Liver (tissue), 9 donors: ENCODE results near the gene NOS1AP. TPM values are rescaled to one million over a fixed set of nuclear protein-coding genes. Genes with fewer than 3 reads are reported as not detected.

ENCODE experiments used
- DNase-seq: peaks from one replicate; pipeline ENCODE4 v3.0.0-alpha.2; 2017; ENCODE audit warnings: low spot score
- H3K27ac ChIP-seq, 2 donors: one replicate each; pipeline ENCODE4 v1.7.0; 2013; ENCODE audit warnings: inconsistent platforms in 2 of 2, low read length in 2 of 2, control low read depth in 1 of 2, low read depth in 1 of 2, mild to moderate bottlenecking in 1 of 2
- H3K27me3 ChIP-seq, 4 donors: one replicate each; pipeline versions ENCODE4 v1.6.1 to v1.7.0; 2013; ENCODE audit warnings: low read length in 3 of 4, inconsistent platforms in 1 of 4, mild to moderate bottlenecking in 1 of 4, moderate library complexity in 1 of 4; ENCODE audit not compliant: control insufficient read depth in 4 of 4, insufficient read depth in 4 of 4
- H3K36me3 ChIP-seq, 4 donors: one replicate each; pipeline versions ENCODE4 v1.6.1 to v1.7.0; 2013; ENCODE audit warnings: low read length in 3 of 4, mild to moderate bottlenecking in 3 of 4, low read depth in 1 of 4, moderate library complexity in 1 of 4; ENCODE audit not compliant: control insufficient read depth in 4 of 4, insufficient read depth in 3 of 4
- H3K4me1 ChIP-seq, 4 donors: one replicate each; pipeline versions ENCODE4 v1.6.1 to v1.7.0; 2013; ENCODE audit warnings: low read length in 3 of 4, mild to moderate bottlenecking in 3 of 4, moderate library complexity in 1 of 4; ENCODE audit not compliant: control insufficient read depth in 4 of 4, insufficient read depth in 4 of 4
- H3K4me3 ChIP-seq, 3 donors: one replicate each; pipeline versions ENCODE4 v1.6.1 to v1.7.0; 2013; ENCODE audit warnings: low read length in 3 of 3, control low read depth in 1 of 3, low read depth in 1 of 3, mild to moderate bottlenecking in 1 of 3
- H3K9ac ChIP-seq, 2 donors: one replicate each; pipeline ENCODE4 v1.7.0; 2013; ENCODE audit warnings: low read length in 2 of 2, mild to moderate bottlenecking in 2 of 2, moderate library complexity in 2 of 2, control low read depth in 1 of 2, low read depth in 1 of 2
- H3K9me3 ChIP-seq, 4 donors: one replicate each; pipeline versions ENCODE4 v1.6.1 to v1.7.0; 2013; ENCODE audit warnings: low read length in 3 of 4; ENCODE audit not compliant: control insufficient read depth in 4 of 4
- EGR1 ChIP-seq, 2 donors: IDR thresholded peaks; 2 replicates each; pipeline ENCODE4 v1.6.1; 2016 to 2018; ENCODE audit warnings: antibody characterized with exemption in 2 of 2, low read depth in 2 of 2
- FOXA1 ChIP-seq: IDR thresholded peaks from 2 replicates; pipeline ENCODE4 v1.6.1; 2016; ENCODE audit warnings: antibody characterized with exemption
- HNF4A ChIP-seq, 2 donors: conservative IDR thresholded peaks; 2 replicates each; pipeline ENCODE4 v1.6.1; 2016; ENCODE audit warnings: antibody characterized with exemption in 2 of 2, mild to moderate bottlenecking in 2 of 2
- HNF4G ChIP-seq: IDR thresholded peaks from 2 replicates; pipeline ENCODE4 v1.6.1; 2016; ENCODE audit warnings: antibody characterized with exemption
- JUND ChIP-seq, 2 donors: IDR thresholded peaks; 2 replicates each; pipeline ENCODE4 v1.6.1; 2016; ENCODE audit warnings: antibody characterized with exemption in 2 of 2
- NR2F2 ChIP-seq: IDR thresholded peaks from 2 replicates; pipeline ENCODE4 v1.6.1; 2016; ENCODE audit warnings: antibody characterized with exemption
- RAD21 ChIP-seq, 2 donors: IDR thresholded peaks; 2 replicates each; pipeline ENCODE4 v1.6.1; 2016; ENCODE audit warnings: antibody characterized with exemption in 2 of 2, mild to moderate bottlenecking in 2 of 2
- RXRA ChIP-seq, 2 donors: IDR thresholded peaks; 2 replicates each; pipeline ENCODE4 v1.6.1; 2017 to 2018; ENCODE audit warnings: antibody characterized with exemption in 2 of 2, mild to moderate bottlenecking in 1 of 2
- SP1 ChIP-seq: IDR thresholded peaks from 2 replicates; pipeline ENCODE4 v1.6.1; 2018; ENCODE audit warnings: antibody characterized with exemption, mild to moderate bottlenecking
- TAF1 ChIP-seq: conservative IDR thresholded peaks from 2 replicates; pipeline ENCODE4 v1.6.1; 2016; ENCODE audit warnings: antibody characterized with exemption, mild to moderate bottlenecking
- YY1 ChIP-seq: IDR thresholded peaks from 2 replicates; pipeline ENCODE4 v1.6.1; 2016; ENCODE audit warnings: antibody characterized with exemption, mild to moderate bottlenecking
- WGBS: extraction: QIAGEN DNeasy Blood & Tissue Kit; methylation state at CpG from one replicate; pipeline ENCODE4 v1.1.7; 2013; 5-methylcytosine and 5-hydroxymethylcytosine counted together
- polyA plus RNA-seq, 2 donors: library from polyadenylated mRNA; stranded (reverse) in 1 of 2; unstranded in 1 of 2; fragments of 200-250 nt in 1 of 2; fragments of >200 nt in 1 of 2; fragmentation: Nextera tagmentation in 1 of 2; extraction: Ambion mirVana in 1 of 2; gene quantifications; one replicate each; pipeline versions ENCODE4 v1.2.1 to v1.2.3, GENCODE V29; 2013 to 2015
- total RNA-seq, 2 donors: library from RNA; depleted of rRNA; stranded (reverse); fragments of >200 nt; gene quantifications; one replicate each; pipeline ENCODE4 v1.2.3, GENCODE V29; 2014
- TF ChIP-seq, protein P1 (sequence below): fragments of 150-350 bp; IDR thresholded peaks from 2 replicates; pipeline ENCODE4 v1.5.1; 2017; ENCODE audit warnings: improper control_type of control experiment, low read depth, low read length; ENCODE audit not compliant: missing input control
- TF ChIP-seq, protein P2 (sequence below): IDR thresholded peaks from 2 replicates; pipeline ENCODE4 v1.6.1; 2016; ENCODE audit warnings: antibody characterized with exemption
- TF ChIP-seq, protein P3 (sequence below): IDR thresholded peaks from 2 replicates; pipeline ENCODE4 v1.6.1; 2016; ENCODE audit warnings: antibody characterized with exemption
- TF ChIP-seq, protein P4 (sequence below): IDR thresholded peaks from 2 replicates; pipeline ENCODE4 v1.6.1; 2016; ENCODE audit warnings: antibody characterized with exemption
- donor health status: healthy.
- donor health status: healthy.
- donor health status: healthy.
- donor health status: healthy.
- donor health status: healthy.

NOS1AP gene
- total and polyA plus RNA-seq, 4 donors = 1.4 to 13.0 (median 4.5) TPM

DNA sequence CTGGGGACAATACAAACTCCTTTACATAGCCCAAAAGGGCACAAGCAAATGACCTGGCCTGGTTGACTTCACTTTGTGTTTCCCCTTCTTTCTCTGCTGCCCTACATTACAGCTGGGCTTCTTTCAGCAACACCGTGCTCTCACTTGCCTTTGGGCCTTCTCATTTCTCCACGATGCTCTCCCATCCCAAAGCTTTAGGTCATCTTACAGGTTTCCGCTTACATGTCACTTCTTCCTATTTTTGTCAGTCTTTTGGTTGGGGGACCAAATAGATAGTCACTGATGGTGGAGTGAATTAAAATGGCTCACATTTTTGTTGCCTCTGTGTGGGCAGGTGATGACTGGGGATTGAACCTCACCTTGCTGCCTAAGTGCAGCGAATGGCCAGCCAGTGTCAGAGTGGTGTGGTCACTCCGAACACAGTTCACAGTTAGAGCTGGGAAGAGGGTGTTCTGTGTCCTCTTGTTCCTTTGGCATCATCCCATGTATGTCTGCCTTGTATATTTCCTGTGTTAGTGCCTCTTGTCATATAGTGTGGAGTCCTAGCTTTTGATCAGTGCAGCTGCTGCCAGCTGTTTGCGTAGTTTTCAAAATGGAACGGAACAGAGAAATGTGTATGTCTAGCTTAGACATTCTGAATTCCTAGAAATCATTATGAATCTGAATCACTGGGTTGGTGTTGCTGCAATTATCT is 134.8 kb downstream of the NOS1AP start:
- H3K4me1 ChIP-seq = peaks cover 18 to 49% (median 41%) of the 10 kb centered on the region in 4 donors
- WGBS = 56% methylated on average over 7 of the region's 7 CpGs
- DNase-seq = no peak

DNA sequence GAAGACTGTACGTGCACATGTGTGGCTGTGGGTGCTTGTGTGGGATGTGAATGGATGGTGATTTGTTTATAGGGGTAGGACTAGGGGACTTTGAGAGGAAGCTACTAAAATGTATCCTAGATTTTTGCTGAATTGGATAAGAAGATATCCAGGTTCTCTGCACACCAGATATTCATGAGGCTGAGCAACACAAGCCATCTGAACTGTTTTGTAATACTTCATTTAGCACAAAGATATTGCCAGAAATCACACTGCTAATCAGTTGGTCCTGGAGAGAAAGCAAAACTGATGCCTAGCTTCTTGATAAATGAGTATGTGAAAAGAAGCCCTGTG is 135.3 kb downstream of the NOS1AP start:
- no peaks in the 10 kb centered on the region for H3K27me3 ChIP-seq
- H3K4me1 ChIP-seq = peaks cover 18 to 49% (median 41%) of the 10 kb centered on the region in 4 donors
- no peak overlapping the region for H3K4me3 ChIP-seq
- 72% methylated on average over 1 of the region's 1 CpG for WGBS
- H3K9ac ChIP-seq = no peak overlapping the region
- no peaks in the 10 kb centered on the region for H3K9me3 ChIP-seq
- no peak overlapping the region for H3K27ac ChIP-seq
- no peaks in the 10 kb centered on the region for H3K36me3 ChIP-seq
- TF ChIP-seq, protein P1, sequence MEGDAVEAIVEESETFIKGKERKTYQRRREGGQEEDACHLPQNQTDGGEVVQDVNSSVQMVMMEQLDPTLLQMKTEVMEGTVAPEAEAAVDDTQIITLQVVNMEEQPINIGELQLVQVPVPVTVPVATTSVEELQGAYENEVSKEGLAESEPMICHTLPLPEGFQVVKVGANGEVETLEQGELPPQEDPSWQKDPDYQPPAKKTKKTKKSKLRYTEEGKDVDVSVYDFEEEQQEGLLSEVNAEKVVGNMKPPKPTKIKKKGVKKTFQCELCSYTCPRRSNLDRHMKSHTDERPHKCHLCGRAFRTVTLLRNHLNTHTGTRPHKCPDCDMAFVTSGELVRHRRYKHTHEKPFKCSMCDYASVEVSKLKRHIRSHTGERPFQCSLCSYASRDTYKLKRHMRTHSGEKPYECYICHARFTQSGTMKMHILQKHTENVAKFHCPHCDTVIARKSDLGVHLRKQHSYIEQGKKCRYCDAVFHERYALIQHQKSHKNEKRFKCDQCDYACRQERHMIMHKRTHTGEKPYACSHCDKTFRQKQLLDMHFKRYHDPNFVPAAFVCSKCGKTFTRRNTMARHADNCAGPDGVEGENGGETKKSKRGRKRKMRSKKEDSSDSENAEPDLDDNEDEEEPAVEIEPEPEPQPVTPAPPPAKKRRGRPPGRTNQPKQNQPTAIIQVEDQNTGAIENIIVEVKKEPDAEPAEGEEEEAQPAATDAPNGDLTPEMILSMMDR = no peak
- TF ChIP-seq EGR1 (IDR thresholded peaks at IDR 0.05; ENCODE audit: low read depth in 2 of 2) (no peak), HNF4A (conservative IDR thresholded peaks at IDR 0.05) (no peak), RXRA (IDR thresholded peaks at IDR 0.05) (no peak)
- TF ChIP-seq, protein P2, sequence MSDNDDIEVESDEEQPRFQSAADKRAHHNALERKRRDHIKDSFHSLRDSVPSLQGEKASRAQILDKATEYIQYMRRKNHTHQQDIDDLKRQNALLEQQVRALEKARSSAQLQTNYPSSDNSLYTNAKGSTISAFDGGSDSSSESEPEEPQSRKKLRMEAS = no peak
- TF ChIP-seq, protein P3, sequence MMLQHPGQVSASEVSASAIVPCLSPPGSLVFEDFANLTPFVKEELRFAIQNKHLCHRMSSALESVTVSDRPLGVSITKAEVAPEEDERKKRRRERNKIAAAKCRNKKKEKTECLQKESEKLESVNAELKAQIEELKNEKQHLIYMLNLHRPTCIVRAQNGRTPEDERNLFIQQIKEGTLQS = no peak
- DNase-seq = no peak

More for the DNA sequence above, 134.8 kb downstream of the NOS1AP start:
- no peak overlapping the region for H3K4me3 ChIP-seq
- TF ChIP-seq, protein P1 = no peak
- TF ChIP-seq HNF4A (conservative IDR thresholded peaks at IDR 0.05) (peak; percentile 38 to 42), HNF4G (no peak), RXRA (IDR thresholded peaks at IDR 0.05) (peak; percentile 15 to 44)
- no peak overlapping the region for H3K27ac ChIP-seq
- no peaks in the 10 kb centered on the region for H3K36me3 ChIP-seq
- no peaks in the 10 kb centered on the region for H3K27me3 ChIP-seq
- H3K9me3 ChIP-seq = no peaks in the 10 kb centered on the region
- no peak overlapping the region for H3K9ac ChIP-seq

DNA sequence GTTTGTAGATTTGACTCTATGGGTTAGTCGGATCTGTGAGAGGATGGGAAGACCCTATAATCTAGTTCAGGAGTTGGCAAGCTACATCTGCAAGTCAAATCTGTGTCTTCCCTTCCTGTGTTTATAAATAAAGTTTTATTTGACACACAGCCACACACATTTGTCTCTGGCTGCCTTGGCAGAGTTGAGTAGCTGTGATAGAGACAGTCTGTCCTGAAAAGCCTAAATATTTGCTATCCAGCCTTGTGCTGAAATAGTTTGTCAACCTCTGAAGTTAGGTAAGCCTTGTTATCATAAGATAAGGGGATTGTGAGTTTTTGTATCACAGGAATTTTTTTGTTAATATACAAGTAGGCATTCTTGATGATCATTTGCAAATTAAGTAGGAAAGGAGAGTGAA is 136.8 kb downstream of the NOS1AP start:
- peaks cover 18 to 48% (median 44%) of the 10 kb centered on the region in 4 donors for H3K4me1 ChIP-seq
- WGBS = 92% methylated on average over 1 of the region's 1 CpG
- peak overlapping the region; percentile 35 to 62 for H3K27ac ChIP-seq
- DNase-seq = no peak
- no peak overlapping the region for H3K9ac ChIP-seq
- H3K9me3 ChIP-seq = no peaks in the 10 kb centered on the region
- H3K36me3 ChIP-seq = no peaks in the 10 kb centered on the region
- H3K4me3 ChIP-seq = no peak overlapping the region
- no peaks in the 10 kb centered on the region for H3K27me3 ChIP-seq
- TF ChIP-seq NR2F2 = peak; percentile 24
- no peak for TF ChIP-seq FOXA1
- TF ChIP-seq, protein P4, sequence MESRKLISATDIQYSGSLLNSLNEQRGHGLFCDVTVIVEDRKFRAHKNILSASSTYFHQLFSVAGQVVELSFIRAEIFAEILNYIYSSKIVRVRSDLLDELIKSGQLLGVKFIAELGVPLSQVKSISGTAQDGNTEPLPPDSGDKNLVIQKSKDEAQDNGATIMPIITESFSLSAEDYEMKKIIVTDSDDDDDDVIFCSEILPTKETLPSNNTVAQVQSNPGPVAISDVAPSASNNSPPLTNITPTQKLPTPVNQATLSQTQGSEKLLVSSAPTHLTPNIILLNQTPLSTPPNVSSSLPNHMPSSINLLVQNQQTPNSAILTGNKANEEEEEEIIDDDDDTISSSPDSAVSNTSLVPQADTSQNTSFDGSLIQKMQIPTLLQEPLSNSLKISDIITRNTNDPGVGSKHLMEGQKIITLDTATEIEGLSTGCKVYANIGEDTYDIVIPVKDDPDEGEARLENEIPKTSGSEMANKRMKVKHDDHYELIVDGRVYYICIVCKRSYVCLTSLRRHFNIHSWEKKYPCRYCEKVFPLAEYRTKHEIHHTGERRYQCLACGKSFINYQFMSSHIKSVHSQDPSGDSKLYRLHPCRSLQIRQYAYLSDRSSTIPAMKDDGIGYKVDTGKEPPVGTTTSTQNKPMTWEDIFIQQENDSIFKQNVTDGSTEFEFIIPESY = peak; percentile 29
- TF ChIP-seq HNF4A (conservative IDR thresholded peaks at IDR 0.05) = peak; percentile 62 to 74
- TF ChIP-seq SP1 = peak; percentile 73
- TF ChIP-seq YY1 = peak; percentile 33
- TF ChIP-seq, protein P3 = no peak
- peak; percentile 44 for TF ChIP-seq HNF4G
- TF ChIP-seq, protein P1 = no peak
- peak; percentile 43 to 57 for TF ChIP-seq RAD21 (IDR thresholded peaks at IDR 0.05)
- TF ChIP-seq TAF1 = no peak
- TF ChIP-seq JUND (IDR thresholded peaks at IDR 0.05) = peak; percentile 54 to 73
- TF ChIP-seq EGR1 (IDR thresholded peaks at IDR 0.05; ENCODE audit: low read depth in 2 of 2) = peak in 1 of 2 donors; percentile 25
